Left renal pelvis (tissue), 4 donors: Measurements from ENCODE around the gene KRTAP9-2. TPM values are rescaled to one million over a fixed set of nuclear protein-coding genes. Genes with fewer than 3 reads are reported as not detected.

Experiments used
- polyA plus RNA-seq, 4 donors: library from polyadenylated mRNA; unstranded; fragments of 120-200 nt; gene quantifications; one replicate each; pipeline ENCODE4 v1.2.1, GENCODE V29; 2013; ENCODE audit not compliant: insufficient read length in 4 of 4

KRTAP9-2 gene
- polyA plus RNA-seq, 4 donors, result not detected

Other genes starting within 250 kb of the KRTAP9-2 start
- gene KRT40, start 242.3 kb upstream of the KRTAP9-2 start, polyA plus RNA-seq, result under 1 TPM in 1 of 4 donors, not detected in 3; 0.07 TPM
- not detected for gene KRTAP3-3, start 232.5 kb upstream of the KRTAP9-2 start, polyA plus RNA-seq
- not detected for gene KRTAP3-2, start 226.7 kb upstream of the KRTAP9-2 start, polyA plus RNA-seq
- gene KRTAP3-1, start 217.5 kb upstream of the KRTAP9-2 start, polyA plus RNA-seq, result not detected
- gene KRTAP1-5, start 199.4 kb upstream of the KRTAP9-2 start, polyA plus RNA-seq, result not detected
- gene KRTAP1-4, start 196.5 kb upstream of the KRTAP9-2 start, polyA plus RNA-seq, result not detected
- not detected for gene KRTAP1-3, start 191.8 kb upstream of the KRTAP9-2 start, polyA plus RNA-seq
- not detected for gene KRTAP1-1, start 185.2 kb upstream of the KRTAP9-2 start, polyA plus RNA-seq
- gene KRTAP2-1, start 179.3 kb upstream of the KRTAP9-2 start, polyA plus RNA-seq, result not detected
- gene KRTAP2-2, start 171.4 kb upstream of the KRTAP9-2 start, polyA plus RNA-seq, result not detected
- gene KRTAP2-3, start 166.5 kb upstream of the KRTAP9-2 start, polyA plus RNA-seq, result not detected
- gene KRTAP2-4, start 160.8 kb upstream of the KRTAP9-2 start, polyA plus RNA-seq, result not detected
- not detected for gene KRTAP4-7, start 142.5 kb upstream of the KRTAP9-2 start, polyA plus RNA-seq
- gene KRTAP4-8, start 128.5 kb upstream of the KRTAP9-2 start, polyA plus RNA-seq, result not detected
- gene KRTAP4-16, start 124.4 kb upstream of the KRTAP9-2 start, polyA plus RNA-seq, result not detected
- not detected for gene KRTAP4-9, start 121.3 kb upstream of the KRTAP9-2 start, polyA plus RNA-seq
- not detected for gene KRTAP4-11, start 108.3 kb upstream of the KRTAP9-2 start, polyA plus RNA-seq
- gene KRTAP4-12, start 102.5 kb upstream of the KRTAP9-2 start, polyA plus RNA-seq, result not detected
- not detected for gene KRTAP4-6, start 86.1 kb upstream of the KRTAP9-2 start, polyA plus RNA-seq
- gene KRTAP4-5, start 76.8 kb upstream of the KRTAP9-2 start, polyA plus RNA-seq, result not detected
- not detected for gene KRTAP4-4, start 65.9 kb upstream of the KRTAP9-2 start, polyA plus RNA-seq
- not detected for gene KRTAP4-3, start 58.4 kb upstream of the KRTAP9-2 start, polyA plus RNA-seq
- gene KRTAP4-2, start 48.4 kb upstream of the KRTAP9-2 start, polyA plus RNA-seq, result not detected
- gene KRTAP4-1, start 41.7 kb upstream of the KRTAP9-2 start, polyA plus RNA-seq, result not detected
- gene KRTAP9-1, start 36.8 kb upstream of the KRTAP9-2 start, polyA plus RNA-seq, result not detected
- gene KRTAP9-3, start 5.8 kb downstream of the KRTAP9-2 start, polyA plus RNA-seq, result not detected
- not detected for gene KRTAP9-8, start 11.4 kb downstream of the KRTAP9-2 start, polyA plus RNA-seq
- gene KRTAP9-4, start 23.0 kb downstream of the KRTAP9-2 start, polyA plus RNA-seq, result not detected
- gene KRTAP9-9, start 28.7 kb downstream of the KRTAP9-2 start, polyA plus RNA-seq, result not detected
- not detected for gene KRTAP9-6, start 38.7 kb downstream of the KRTAP9-2 start, polyA plus RNA-seq
- gene KRTAP9-7, start 49.0 kb downstream of the KRTAP9-2 start, polyA plus RNA-seq, result not detected
- not detected for gene KRTAP29-1, start 76.2 kb downstream of the KRTAP9-2 start, polyA plus RNA-seq
- not detected for gene KRTAP16-1, start 82.7 kb downstream of the KRTAP9-2 start, polyA plus RNA-seq
- gene KRTAP17-1, start 89.1 kb downstream of the KRTAP9-2 start, polyA plus RNA-seq, result not detected
- gene KRT33A, start 124.2 kb downstream of the KRTAP9-2 start, polyA plus RNA-seq, result not detected
- not detected for gene KRT33B, start 143.2 kb downstream of the KRTAP9-2 start, polyA plus RNA-seq
- gene KRT34, start 155.7 kb downstream of the KRTAP9-2 start, polyA plus RNA-seq, result not detected
- gene KRT31, start 171.0 kb downstream of the KRTAP9-2 start, polyA plus RNA-seq, result under 1 TPM in 1 of 4 donors, not detected in 3; 0.08 TPM
- not detected for gene KRT37, start 197.9 kb downstream of the KRTAP9-2 start, polyA plus RNA-seq
- not detected for gene KRT38, start 214.3 kb downstream of the KRTAP9-2 start, polyA plus RNA-seq
- not detected for gene KRT32, start 240.7 kb downstream of the KRTAP9-2 start, polyA plus RNA-seq